Measurements from ENCODE around the gene SCCPDH.

The SCCPDH gene

GRCh38 chr1:246780264-246780663 lies 56.1 kb downstream of the SCCPDH start:
- Mint-ChIP-seq H3K36me3 (peaks cover 7% of the 10 kb centered on the region), H3K27me3 (no peaks in the 10 kb centered on the region), H3K4me1 (ENCODE audit: low read depth) (peaks cover 25% of the 10 kb centered on the region), H3K27ac (no peak overlapping the region), H3K9me3 (ENCODE audit: low read depth) (no peaks in the 10 kb centered on the region), H3K4me3 (no peak overlapping the region)

- peaks cover 25% of the 10 kb centered on the region for H3K4me1 Mint-ChIP-seq (ENCODE audit: low read depth)
- no peaks in the 10 kb centered on the region for H3K27me3 Mint-ChIP-seq
- H3K9me3 Mint-ChIP-seq (ENCODE audit: low read depth) = no peaks in the 10 kb centered on the region
- H3K36me3 Mint-ChIP-seq = peaks cover 4% of the 10 kb centered on the region
- H3K4me3 Mint-ChIP-seq = no peak overlapping the region
- H3K27ac Mint-ChIP-seq = no peak overlapping the region
Measured at GRCh38 chr1:246781212-246781611, 57.0 kb downstream of the SCCPDH start.

DNA sequence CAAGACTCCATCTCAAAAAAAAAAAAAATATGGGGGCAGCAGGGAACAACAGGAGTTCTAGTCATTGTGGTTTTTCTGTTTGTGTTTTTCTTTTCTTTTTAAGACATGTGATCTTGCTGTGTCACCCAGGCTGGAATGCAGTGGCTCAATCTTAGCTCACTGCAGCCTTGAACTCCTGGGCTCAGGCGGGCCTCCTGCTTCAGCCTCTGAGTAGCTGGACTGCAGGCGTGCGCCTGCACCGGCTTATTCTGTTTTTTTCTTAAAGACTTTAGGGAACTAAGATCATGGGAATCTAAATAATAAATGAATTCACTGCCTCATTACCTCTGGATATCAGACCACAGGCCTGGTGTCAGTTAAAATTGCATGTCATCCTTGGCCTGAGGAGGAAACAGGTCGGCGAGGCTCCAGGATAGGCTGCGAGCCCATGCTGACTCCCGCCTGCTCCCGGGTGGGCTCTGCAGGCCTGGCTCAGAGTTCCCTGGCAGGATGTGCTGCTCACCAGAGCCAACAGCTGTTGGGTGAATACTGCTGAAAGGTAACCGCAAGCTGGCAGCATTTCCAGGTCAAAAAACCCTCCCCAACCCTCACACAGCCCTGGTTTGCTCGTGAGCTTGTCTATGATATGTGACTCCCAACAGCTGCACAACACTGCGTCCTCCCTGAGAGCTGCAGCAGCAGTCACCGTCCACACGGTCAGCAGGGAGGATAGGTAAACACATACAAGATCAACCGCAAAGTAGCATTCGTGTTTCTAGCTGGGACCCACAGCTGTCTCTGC lies 58.1 kb downstream of the SCCPDH start:
- Mint-ChIP-seq H3K36me3 (peaks cover 3% of the 10 kb centered on the region), H3K27me3 (no peaks in the 10 kb centered on the region), H3K4me3 (peak overlapping the region; percentile 15), H3K27ac (peak overlapping the region; percentile 61), H3K4me1 (ENCODE audit: low read depth) (peaks cover 25% of the 10 kb centered on the region), H3K9me3 (ENCODE audit: low read depth) (no peaks in the 10 kb centered on the region)

DNA sequence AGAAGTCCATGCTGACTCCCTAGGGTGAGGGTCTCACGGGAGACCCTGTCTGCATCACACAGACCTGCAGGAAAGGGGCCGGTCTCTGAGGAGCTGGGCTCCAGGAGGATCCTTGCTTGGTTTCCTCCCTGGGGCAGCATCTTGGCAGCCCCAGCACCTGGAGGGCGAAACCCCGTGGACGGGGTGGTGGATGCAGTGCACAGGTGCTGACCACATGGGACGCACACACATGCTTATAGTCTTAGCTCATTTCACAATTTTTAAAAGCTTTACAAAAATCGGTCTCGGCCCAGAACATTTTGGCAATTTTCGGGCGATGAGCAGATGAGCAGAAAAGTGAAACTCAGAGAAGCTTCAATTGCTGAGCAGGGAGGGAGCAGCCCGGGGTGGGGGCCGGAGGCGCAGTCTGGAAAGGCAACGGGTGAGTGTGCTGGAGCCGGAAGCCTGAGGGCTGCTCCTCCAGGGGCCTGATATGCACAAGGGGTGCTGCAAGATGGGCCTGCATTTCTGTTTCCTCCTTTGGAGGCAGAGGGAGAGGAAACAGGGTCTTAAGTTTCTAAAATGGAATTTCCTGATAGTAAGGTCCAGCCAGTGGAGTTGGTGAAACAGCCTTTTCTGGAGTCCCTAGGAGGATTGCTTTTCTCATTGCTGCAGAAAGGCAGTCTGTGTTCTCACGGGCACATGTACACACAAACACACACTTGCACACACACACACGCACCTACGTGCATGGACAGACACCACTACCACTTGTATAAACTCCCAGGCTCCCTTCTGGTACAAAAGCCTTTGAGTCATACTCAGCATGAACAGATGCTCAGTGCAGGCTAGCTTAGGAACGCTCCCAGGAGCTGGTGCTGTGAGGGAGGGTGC lies 60.6 kb downstream of the SCCPDH start:
- no peaks in the 10 kb centered on the region for H3K9me3 Mint-ChIP-seq (ENCODE audit: low read depth)
- peak overlapping the region; percentile 42 for H3K4me3 Mint-ChIP-seq
- peaks cover 3% of the 10 kb centered on the region for H3K36me3 Mint-ChIP-seq
- peaks cover 2% of the 10 kb centered on the region for H3K27me3 Mint-ChIP-seq
- H3K4me1 Mint-ChIP-seq (ENCODE audit: low read depth) = peaks cover 30% of the 10 kb centered on the region
- no peak overlapping the region for H3K27ac Mint-ChIP-seq

DNA sequence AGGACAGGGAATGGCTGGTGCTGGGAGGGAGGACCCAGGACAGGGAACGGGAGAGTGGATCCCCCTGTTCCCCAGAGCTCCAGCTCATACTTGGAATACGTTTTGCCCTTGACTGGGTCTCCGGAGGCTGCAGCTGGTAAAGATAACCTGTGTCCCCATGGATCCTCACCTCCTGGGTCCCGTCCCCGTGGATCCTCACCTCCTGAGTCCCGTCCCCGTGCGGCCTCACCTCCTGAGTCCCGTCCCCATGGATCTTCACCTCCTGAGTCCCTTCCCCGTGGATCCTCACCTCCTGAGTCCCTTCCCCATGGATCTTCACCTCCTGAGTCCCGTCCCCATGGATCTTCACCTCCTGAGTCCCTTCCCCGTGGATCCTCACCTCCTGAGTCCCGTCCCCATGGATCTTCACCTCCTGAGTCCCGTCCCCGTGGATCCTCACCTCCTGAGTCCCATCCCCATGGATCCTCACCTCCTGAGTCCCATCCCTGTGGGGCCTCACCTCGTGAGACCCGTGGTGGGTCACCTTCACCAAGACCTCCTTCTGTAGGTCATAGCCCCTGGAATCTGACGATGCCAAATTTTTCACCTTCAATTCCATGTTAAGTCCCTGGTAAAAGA lies 61.4 kb downstream of the SCCPDH start:
- Mint-ChIP-seq H3K27ac (no peak overlapping the region), H3K27me3 (peaks cover 6% of the 10 kb centered on the region), H3K4me1 (ENCODE audit: low read depth) (peaks cover 30% of the 10 kb centered on the region), H3K9me3 (ENCODE audit: low read depth) (no peaks in the 10 kb centered on the region), H3K36me3 (peaks cover 2% of the 10 kb centered on the region), H3K4me3 (no peak overlapping the region)

DNA sequence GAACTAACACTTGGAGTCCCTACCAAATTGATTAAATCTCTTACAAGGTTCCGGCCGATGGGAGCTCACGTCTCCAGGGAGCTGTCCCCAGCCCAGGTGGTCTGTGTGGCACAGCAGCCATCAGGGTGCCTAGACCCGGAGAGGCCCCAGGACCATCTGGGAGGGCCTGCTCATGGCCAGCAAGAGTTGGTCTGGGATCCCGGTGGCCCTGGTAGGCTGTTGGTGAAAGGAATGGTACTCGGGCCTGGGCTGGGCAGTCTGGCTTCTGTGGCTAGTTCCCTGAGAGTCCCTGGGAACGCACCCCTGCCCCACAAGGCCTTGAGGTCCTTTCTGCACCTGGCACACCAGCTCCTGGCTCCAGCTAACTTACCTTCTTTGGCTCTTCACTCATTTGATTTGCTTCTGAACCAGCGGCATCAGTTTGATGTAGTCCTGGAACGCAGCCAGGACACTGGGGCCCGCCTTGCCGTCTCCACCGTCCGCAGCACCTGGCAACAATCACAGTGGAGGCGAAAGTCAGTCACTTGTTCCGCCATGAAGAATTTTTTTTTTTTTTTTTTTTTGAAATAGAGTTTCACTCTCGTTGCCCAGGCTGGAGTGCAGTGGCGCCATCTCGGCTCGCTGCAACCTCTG lies 62.5 kb downstream of the SCCPDH start:
- H3K4me3 Mint-ChIP-seq = no peak overlapping the region
- H3K27me3 Mint-ChIP-seq = peaks cover 8% of the 10 kb centered on the region
- no peaks in the 10 kb centered on the region for H3K9me3 Mint-ChIP-seq (ENCODE audit: low read depth)
- H3K4me1 Mint-ChIP-seq (ENCODE audit: low read depth) = peaks cover 28% of the 10 kb centered on the region
- H3K36me3 Mint-ChIP-seq = no peaks in the 10 kb centered on the region
- no peak overlapping the region for H3K27ac Mint-ChIP-seq

DNA sequence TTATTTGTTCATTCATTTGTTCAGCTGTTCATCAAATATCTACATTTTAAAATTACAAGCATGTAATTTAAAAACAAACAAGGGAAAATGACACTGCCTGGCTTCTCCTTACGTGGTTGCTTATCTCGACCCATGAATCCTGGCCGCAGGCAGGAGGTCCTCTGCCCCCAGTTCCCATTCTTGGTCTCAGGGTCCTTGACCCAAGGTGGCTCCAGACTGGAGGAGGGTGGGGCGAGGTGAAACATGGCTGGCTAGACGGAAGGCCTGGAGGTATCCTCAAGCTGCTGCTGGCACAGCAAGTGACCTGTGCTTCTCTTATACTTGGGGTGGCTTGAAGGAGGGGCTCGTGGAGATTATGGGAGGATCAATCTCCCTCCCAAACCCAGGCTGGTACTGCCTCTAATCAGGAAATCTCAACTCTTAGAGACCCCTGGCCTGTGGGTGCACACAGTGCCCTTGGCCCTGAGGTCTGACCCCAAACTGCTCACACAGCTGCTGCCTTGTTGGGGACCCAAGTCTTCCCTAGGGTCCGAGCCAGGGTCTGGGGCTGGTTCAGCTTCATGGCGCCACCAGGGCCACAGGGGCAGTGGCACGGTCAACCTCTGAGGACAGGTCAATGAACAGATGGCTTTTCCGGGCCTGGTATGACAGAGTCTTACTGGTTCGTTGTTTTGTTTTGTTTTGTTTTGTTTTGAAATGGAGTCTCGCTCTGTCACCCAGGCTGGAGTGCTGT lies 63.7 kb downstream of the SCCPDH start:
- peaks cover 9% of the 10 kb centered on the region for H3K27me3 Mint-ChIP-seq
- peaks cover 20% of the 10 kb centered on the region for H3K4me1 Mint-ChIP-seq (ENCODE audit: low read depth)

DNA sequence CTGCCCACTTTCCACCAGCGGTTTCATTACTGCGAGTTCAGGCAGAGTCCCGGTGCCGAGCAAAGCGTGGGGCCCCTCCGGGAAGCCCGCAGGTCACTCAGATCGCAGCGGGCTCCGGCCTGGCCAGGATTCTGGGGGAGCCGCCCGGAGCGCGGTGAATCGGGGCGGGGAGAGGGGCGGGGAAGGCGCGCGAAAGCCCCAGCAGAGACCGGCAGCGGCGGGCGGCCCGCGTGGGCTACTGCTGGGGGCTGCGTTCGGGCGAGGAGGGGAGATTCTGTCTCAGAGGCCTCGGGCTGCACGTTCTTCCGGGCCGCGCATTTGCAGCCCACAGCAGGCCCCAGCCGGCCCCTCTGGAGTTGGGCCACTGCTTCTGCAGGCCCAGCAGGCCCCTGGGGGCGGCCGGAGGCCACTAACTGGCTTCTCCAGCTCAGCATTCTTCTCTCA lies 64.7 kb downstream of the SCCPDH start:
- no peaks in the 10 kb centered on the region for H3K9me3 Mint-ChIP-seq (ENCODE audit: low read depth)
- no peak overlapping the region for H3K27ac Mint-ChIP-seq
- H3K4me3 Mint-ChIP-seq = peak overlapping the region; percentile 72
- H3K27me3 Mint-ChIP-seq = peaks cover 10% of the 10 kb centered on the region
- peaks cover 16% of the 10 kb centered on the region for H3K4me1 Mint-ChIP-seq (ENCODE audit: low read depth)
- H3K36me3 Mint-ChIP-seq = no peaks in the 10 kb centered on the region

More for the DNA sequence above, 63.7 kb downstream of the SCCPDH start:
- H3K27ac Mint-ChIP-seq = no peak overlapping the region
- no peaks in the 10 kb centered on the region for H3K36me3 Mint-ChIP-seq
- peak overlapping the region; percentile 17 for H3K4me3 Mint-ChIP-seq
- no peaks in the 10 kb centered on the region for H3K9me3 Mint-ChIP-seq (ENCODE audit: low read depth)

- peak overlapping the region; percentile 72 for H3K4me3 Mint-ChIP-seq
- H3K4me1 Mint-ChIP-seq (ENCODE audit: low read depth) = peaks cover 10% of the 10 kb centered on the region
- H3K36me3 Mint-ChIP-seq = no peaks in the 10 kb centered on the region
- H3K27ac Mint-ChIP-seq = no peak overlapping the region
- H3K27me3 Mint-ChIP-seq = peaks cover 10% of the 10 kb centered on the region
- H3K9me3 Mint-ChIP-seq (ENCODE audit: low read depth) = no peaks in the 10 kb centered on the region
Measured at GRCh38 chr1:246789454-246790339, 65.5 kb downstream of the SCCPDH start.

DNA sequence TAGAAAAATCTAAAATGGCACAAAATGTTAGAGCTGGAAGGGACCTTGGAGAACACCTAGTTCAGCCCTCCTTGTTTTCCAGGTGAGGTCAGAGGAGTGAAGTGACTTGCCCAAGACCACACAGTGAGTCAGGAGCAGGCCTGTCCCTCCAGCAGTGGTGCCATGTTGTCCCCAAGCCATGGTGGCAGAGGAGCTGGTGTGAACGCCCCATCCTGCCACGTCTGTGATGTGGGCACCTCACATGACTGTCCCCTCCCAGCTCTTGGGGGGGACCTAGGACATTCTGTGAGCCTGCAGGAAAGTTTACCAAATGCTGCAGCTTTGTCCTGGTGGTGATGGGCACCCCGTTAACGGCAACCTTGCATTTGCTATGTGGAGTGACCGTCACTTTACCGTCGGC lies 66.2 kb downstream of the SCCPDH start:
- H3K4me3 Mint-ChIP-seq = peak overlapping the region; percentile 13
- no peaks in the 10 kb centered on the region for H3K9me3 Mint-ChIP-seq (ENCODE audit: low read depth)
- H3K27ac Mint-ChIP-seq = no peak overlapping the region
- peaks cover 10% of the 10 kb centered on the region for H3K27me3 Mint-ChIP-seq
- peaks cover 5% of the 10 kb centered on the region for H3K4me1 Mint-ChIP-seq (ENCODE audit: low read depth)
- H3K36me3 Mint-ChIP-seq = no peaks in the 10 kb centered on the region

- Mint-ChIP-seq H3K27ac (no peak overlapping the region), H3K4me3 (no peak overlapping the region), H3K36me3 (no peaks in the 10 kb centered on the region), H3K9me3 (ENCODE audit: low read depth) (no peaks in the 10 kb centered on the region), H3K4me1 (ENCODE audit: low read depth) (peaks cover 5% of the 10 kb centered on the region), H3K27me3 (peaks cover 10% of the 10 kb centered on the region)
Measured at GRCh38 chr1:246790833-246791232, 66.6 kb downstream of the SCCPDH start.

DNA sequence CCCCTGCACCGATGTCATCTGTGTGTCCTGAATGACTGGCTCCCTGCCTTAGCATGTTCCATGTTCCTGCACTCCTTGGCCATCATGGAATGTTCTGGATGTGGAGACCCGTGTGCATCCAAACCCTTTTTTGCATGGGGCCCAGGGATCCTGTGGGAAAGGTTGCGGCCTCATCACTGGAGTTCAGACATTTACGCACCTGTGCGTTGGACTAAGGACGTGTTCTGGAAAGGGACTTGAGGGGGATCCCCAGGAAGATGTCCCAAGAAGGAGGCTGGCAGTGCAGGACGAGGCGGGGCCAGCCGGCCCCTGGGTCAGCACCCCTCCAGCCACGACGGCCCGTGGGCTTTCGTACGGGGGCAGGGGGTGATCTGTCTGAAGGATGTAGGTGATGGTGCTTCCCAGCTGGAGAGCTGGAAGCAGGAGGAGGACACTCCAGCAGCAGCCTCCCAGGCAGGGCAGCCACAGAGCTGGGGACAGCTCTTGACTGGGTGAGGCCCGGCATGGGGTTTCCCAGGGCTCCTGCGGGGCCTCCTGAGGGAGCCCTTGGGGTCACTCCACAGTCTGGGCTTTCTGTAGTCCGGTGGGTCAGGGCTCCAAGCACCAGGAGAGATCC lies 67.2 kb downstream of the SCCPDH start:
- Mint-ChIP-seq H3K9me3 (ENCODE audit: low read depth) (no peaks in the 10 kb centered on the region), H3K4me1 (ENCODE audit: low read depth) (peaks cover 5% of the 10 kb centered on the region), H3K4me3 (no peak overlapping the region), H3K27ac (no peak overlapping the region), H3K36me3 (no peaks in the 10 kb centered on the region), H3K27me3 (peaks cover 10% of the 10 kb centered on the region)

- Mint-ChIP-seq H3K9me3 (ENCODE audit: low read depth) (no peaks in the 10 kb centered on the region), H3K27ac (no peak overlapping the region), H3K27me3 (peaks cover 10% of the 10 kb centered on the region), H3K36me3 (no peaks in the 10 kb centered on the region), H3K4me3 (no peak overlapping the region), H3K4me1 (ENCODE audit: low read depth) (peaks cover 5% of the 10 kb centered on the region)
Measured at GRCh38 chr1:246792603-246793002, 68.4 kb downstream of the SCCPDH start.

Measured in activated naive CD8-positive, alpha-beta T cell (primary cell).